GM13977 (cell line): ENCODE measurements around the gene ENTPD2.
"Not testable (repeated sequence)": the region's sequence is repeated elsewhere in the genome, so short reads cannot be mapped to it uniquely, and the experiment has no call there.

Experiments
- DNase-seq: peaks from one replicate; pipeline ENCODE4 v3.0.0; 2012; ENCODE audit warnings: low spot score
- CTCF ChIP-seq: IDR thresholded peaks from 2 replicates; pipeline ENCODE4 v1.5.1; 2012; ENCODE audit warnings: mild to moderate bottlenecking, control low read depth; ENCODE audit not compliant: insufficient read depth; ENCODE audit errors: extremely low read depth, missing control alignments
- in situ Hi-C: fragments of 300-500 bp; cut with MboI; formaldehyde crosslinking; loops from one replicate; pipeline ENCODE4 v1.12.0; 2022; ENCODE audit warnings: low sequenced_read_pairs, low pct_unique_long_range_greater_than_20kb, mixed read lengths, inconsistent platforms; ENCODE audit not compliant: unreplicated experiment

Gene ENTPD2

GRCh38 chr9:137064027-137064879, 10.4 kb upstream of the ENTPD2 start:
- in situ Hi-C loops, result no loop called here
- peak; percentile 76 for DNase-seq
- TF ChIP-seq CTCF, result peak; percentile 96

GRCh38 chr9:137063311-137064026, 9.6 kb upstream of the ENTPD2 start:
- in situ Hi-C loops, result no loop called here
- no peak for DNase-seq
- no peak for TF ChIP-seq CTCF

GRCh38 chr9:137062798-137063197, 8.9 kb upstream of the ENTPD2 start:
- DNase-seq, in situ Hi-C loops: not testable (repeated sequence)

GRCh38 chr9:137062384-137062783, 8.5 kb upstream of the ENTPD2 start:
- no peak for DNase-seq
- in situ Hi-C loops, result no loop called here
- no peak for TF ChIP-seq CTCF

GRCh38 chr9:137058521-137059234, 4.8 kb upstream of the ENTPD2 start:
- in situ Hi-C loops, result no loop called here
- DNase-seq, result no peak
- TF ChIP-seq CTCF, result no peak

- in situ Hi-C loops, result no loop called here
- DNase-seq, result no peak
Observed at GRCh38 chr9:137057545-137057944, 3.7 kb upstream of the ENTPD2 start.

More at GRCh38 chr9:137057545-137057944, 3.7 kb upstream of the ENTPD2 start:
- no peak for TF ChIP-seq CTCF
